WTC11 (cell line): ENCODE data around the gene GALNT6. TPM values are rescaled to one million over a fixed set of nuclear protein-coding genes. Genes with fewer than 3 reads are reported as not detected.

ENCODE experiments used
- ATAC-seq: fragments of 200-7000 bp; cut with Tn5 transposase; 2 replicates; pipeline ENCODE4 v1.10.0; 2021; ENCODE audit warnings: mild to moderate bottlenecking, moderate library complexity
- CTCF ChIA-PET: fragments of 300-600 bp; sonication (Branson Sonifier 250); formaldehyde crosslinking; loops from one replicate; lab custom pipeline; 2021; ENCODE audit warnings: antibody characterized with exemption; lab: Charles Lee
- POLR2A ChIA-PET: fragments of 350-600 bp; sonication (Branson Sonifier 250); formaldehyde crosslinking; loops from one replicate; lab custom pipeline; 2021; ENCODE audit warnings: antibody characterized with exemption; lab: Charles Lee
- DNase-seq: peaks from one replicate; pipeline ENCODE4 v3.0.0; 2021; ENCODE audit warnings: low spot score
- H3K27ac Mint-ChIP-seq: 2 replicates; pipeline ENCODE4 v1.8.0; 2021; ENCODE audit warnings: mixed read lengths
- H3K27me3 Mint-ChIP-seq: 2 replicates; pipeline ENCODE4 v1.8.0; 2021; ENCODE audit warnings: low read depth, mild to moderate bottlenecking, moderate library complexity, mixed read lengths
- H3K36me3 Mint-ChIP-seq: 2 replicates; pipeline ENCODE4 v1.8.0; 2021; ENCODE audit warnings: mixed read lengths
- H3K4me1 Mint-ChIP-seq: 2 replicates; pipeline ENCODE4 v1.8.0; 2022; ENCODE audit warnings: mixed read lengths
- H3K4me3 Mint-ChIP-seq: 2 replicates; pipeline ENCODE4 v1.8.0; 2021; ENCODE audit warnings: mild to moderate bottlenecking, moderate library complexity, mixed read lengths
- H3K9me3 Mint-ChIP-seq: 2 replicates; pipeline ENCODE4 v1.8.0; 2021; ENCODE audit warnings: mixed read lengths
- ARID4B ChIP-seq: sonication (generic); formaldehyde crosslinking; IDR thresholded peaks from 2 replicates; pipeline ENCODE4 v1.8.0; 2023; ENCODE audit warnings: missing genetic modification reagents, mild to moderate bottlenecking, borderline replicate concordance
- ATF2 ChIP-seq: sonication (generic); formaldehyde crosslinking; IDR thresholded peaks from 2 replicates; pipeline ENCODE4 v1.8.1; 2022; ENCODE audit warnings: low read depth, missing genetic modification reagents, borderline replicate concordance
- E2F1 ChIP-seq: sonication (generic); formaldehyde crosslinking; IDR thresholded peaks from 2 replicates; pipeline ENCODE4 v1.8.0; 2022; ENCODE audit warnings: mild to moderate bottlenecking, missing genetic modification reagents
- E2F4 ChIP-seq: sonication (generic); formaldehyde crosslinking; IDR thresholded peaks from 2 replicates; pipeline ENCODE4 v1.8.1; 2022; ENCODE audit warnings: low read depth, mild to moderate bottlenecking, moderate library complexity, missing genetic modification reagents, borderline replicate concordance
- FOXJ3 ChIP-seq: sonication (generic); formaldehyde crosslinking; IDR thresholded peaks from 2 replicates; pipeline ENCODE4 v1.9.0; 2021; ENCODE audit warnings: missing genetic modification reagents, mild to moderate bottlenecking, borderline replicate concordance
- JAZF1 ChIP-seq: fragments of 250-450 bp; sonication (Bioruptor Pico); IDR thresholded peaks from 2 replicates; pipeline ENCODE4 v1.9.0; 2021; ENCODE audit warnings: moderate library complexity, mild to moderate bottlenecking, inconsistent platforms
- MYBL2 ChIP-seq: sonication (generic); formaldehyde crosslinking; IDR thresholded peaks from 2 replicates; pipeline ENCODE4 v1.8.1; 2023; ENCODE audit warnings: mild to moderate bottlenecking, moderate library complexity, missing genetic modification reagents
- PRRX2 ChIP-seq: fragments of 250-450 bp; sonication (Bioruptor Pico); IDR thresholded peaks from 2 replicates; pipeline ENCODE4 v1.8.0; 2021; ENCODE audit warnings: mild to moderate bottlenecking
- SMAD3 ChIP-seq: sonication (generic); formaldehyde crosslinking; IDR thresholded peaks from 2 replicates; pipeline ENCODE4 v1.8.0; 2022; ENCODE audit warnings: missing genetic modification reagents, mild to moderate bottlenecking, borderline replicate concordance
- SMAD4 ChIP-seq: sonication (generic); formaldehyde crosslinking; IDR thresholded peaks from 2 replicates; pipeline ENCODE4 v1.8.0; 2022; ENCODE audit warnings: mild to moderate bottlenecking, missing genetic modification reagents
- TCF7 ChIP-seq: sonication (generic); formaldehyde crosslinking; IDR thresholded peaks from 2 replicates; pipeline ENCODE4 v1.8.0; 2022; ENCODE audit warnings: mild to moderate bottlenecking, low read depth, missing genetic modification reagents, moderate library complexity
- TEAD4 ChIP-seq: sonication (generic); formaldehyde crosslinking; IDR thresholded peaks from 2 replicates; pipeline ENCODE4 v1.8.0; 2022; ENCODE audit warnings: mild to moderate bottlenecking, missing genetic modification reagents
- USF2 ChIP-seq: sonication (generic); formaldehyde crosslinking; IDR thresholded peaks from 2 replicates; pipeline ENCODE4 v1.8.1; 2023; ENCODE audit warnings: mild to moderate bottlenecking, missing genetic modification reagents, moderate library complexity
- ZNF121 ChIP-seq: sonication (generic); formaldehyde crosslinking; IDR thresholded peaks from 2 replicates; pipeline ENCODE4 v1.8.0; 2023; ENCODE audit warnings: missing genetic modification reagents
- ZNF263 ChIP-seq: sonication (generic); formaldehyde crosslinking; IDR thresholded peaks from 2 replicates; pipeline ENCODE4 v1.8.1; 2022; ENCODE audit warnings: low read depth, mild to moderate bottlenecking, moderate library complexity, missing genetic modification reagents
- ZNF317 ChIP-seq: sonication (generic); formaldehyde crosslinking; IDR thresholded peaks from 2 replicates; pipeline ENCODE4 v1.8.1; 2023; ENCODE audit warnings: low read depth, mild to moderate bottlenecking, moderate library complexity, missing genetic modification reagents, borderline replicate concordance
- ZNF671 ChIP-seq: fragments of 250-450 bp; sonication (Bioruptor Pico); IDR thresholded peaks from 2 replicates; pipeline ENCODE4 v1.8.0; 2021; ENCODE audit warnings: mild to moderate bottlenecking
- total RNA-seq: library from RNA; stranded (reverse); gene quantifications from 3 replicates; pipeline ENCODE4 v1.2.3, GENCODE V29; 2021
- TF ChIP-seq, protein P1 (sequence below): sonication (generic); formaldehyde crosslinking; IDR thresholded peaks from 2 replicates; pipeline ENCODE4 v1.8.1; 2022; ENCODE audit warnings: mild to moderate bottlenecking, missing genetic modification reagents, moderate library complexity, borderline replicate concordance
- TF ChIP-seq, protein P2 (sequence below): sonication (generic); formaldehyde crosslinking; IDR thresholded peaks from 2 replicates; pipeline ENCODE4 v1.8.0; 2023; ENCODE audit warnings: mild to moderate bottlenecking, missing genetic modification reagents

GALNT6 gene
- total RNA-seq, 1 experiment from 2014 or later: 18.3 TPM

- Mint-ChIP-seq H3K4me1 (peaks cover 33% of the 10 kb centered on the region), H3K9me3 (no peaks in the 10 kb centered on the region), H3K36me3 (no peaks in the 10 kb centered on the region), H3K4me3 (no peak overlapping the region), H3K27ac (no peak overlapping the region), H3K27me3 (no peaks in the 10 kb centered on the region)
- CTCF ChIA-PET: interaction anchor here (1.3 to 2.6 kb wide), 2 partner anchors 19 to 52 kb away, joined by 4 to 14 read pairs; partner anchors contain the start of gene SMAGP
- ATAC-seq (no peak), DNase-seq (no peak)
- POLR2A ChIA-PET: no interaction called here
- TF ChIP-seq ATF2 (no peak), ZNF317 (CRISPR knock-in tag) (no peak), E2F1 (CRISPR knock-in tag) (no peak), E2F4 (CRISPR knock-in tag) (no peak), SMAD3 (CRISPR knock-in tag) (no peak)
- TF ChIP-seq, protein P1, sequence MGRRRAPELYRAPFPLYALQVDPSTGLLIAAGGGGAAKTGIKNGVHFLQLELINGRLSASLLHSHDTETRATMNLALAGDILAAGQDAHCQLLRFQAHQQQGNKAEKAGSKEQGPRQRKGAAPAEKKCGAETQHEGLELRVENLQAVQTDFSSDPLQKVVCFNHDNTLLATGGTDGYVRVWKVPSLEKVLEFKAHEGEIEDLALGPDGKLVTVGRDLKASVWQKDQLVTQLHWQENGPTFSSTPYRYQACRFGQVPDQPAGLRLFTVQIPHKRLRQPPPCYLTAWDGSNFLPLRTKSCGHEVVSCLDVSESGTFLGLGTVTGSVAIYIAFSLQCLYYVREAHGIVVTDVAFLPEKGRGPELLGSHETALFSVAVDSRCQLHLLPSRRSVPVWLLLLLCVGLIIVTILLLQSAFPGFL (CRISPR knock-in tag): no peak
These were observed 68.8 kb downstream of the GALNT6 start for GRCh38 chr12:51322452-51322851.

DNA sequence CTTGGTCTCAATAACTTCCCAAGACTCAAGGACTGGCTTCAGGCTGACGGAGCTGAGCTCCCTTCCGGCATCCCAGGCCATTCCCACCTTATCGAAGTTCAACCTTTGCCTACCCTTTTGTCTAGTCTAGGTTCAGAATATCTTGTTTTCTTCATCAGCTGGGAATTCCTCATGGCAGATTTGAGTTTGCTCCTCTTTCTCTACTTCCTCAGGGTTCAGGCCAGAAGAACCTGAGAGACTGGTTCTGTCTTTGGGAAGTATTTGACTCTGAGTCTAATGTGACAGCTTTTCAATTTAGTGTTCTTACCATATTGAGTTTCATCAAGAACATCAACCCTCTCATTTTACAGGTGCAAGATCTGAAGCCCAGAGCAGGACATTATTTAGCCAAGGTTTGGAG is 69.3 kb downstream of the GALNT6 start:
- Mint-ChIP-seq H3K4me3 (no peak overlapping the region), H3K36me3 (no peaks in the 10 kb centered on the region), H3K4me1 (peaks cover 31% of the 10 kb centered on the region), H3K27ac (no peak overlapping the region), H3K27me3 (no peaks in the 10 kb centered on the region), H3K9me3 (no peaks in the 10 kb centered on the region)
- DNase-seq (no peak), ATAC-seq (no peak)
- ChIA-PET POLR2A (interaction anchor here (0.6 kb wide), 1 partner anchor 239 kb away, joined by 3 read pairs; the partner anchor contains the start of gene CSRNP2), CTCF (interaction anchor here (0.7 to 2.6 kb wide), 3 partner anchors 20 to 566 kb away, joined by 3 to 14 read pairs (median 4); partner anchors contain the start of gene SMAGP)
- TF ChIP-seq ZNF671 (CRISPR knock-in tag) (no peak), TCF7 (CRISPR knock-in tag) (no peak), PRRX2 (CRISPR knock-in tag) (no peak), ARID4B (no peak), ZNF263 (CRISPR knock-in tag) (no peak), FOXJ3 (CRISPR knock-in tag) (no peak), TEAD4 (CRISPR knock-in tag) (no peak), JAZF1 (CRISPR knock-in tag) (no peak), MYBL2 (CRISPR knock-in tag) (no peak), ZNF121 (CRISPR knock-in tag) (no peak), USF2 (CRISPR knock-in tag) (no peak), SMAD4 (CRISPR knock-in tag) (no peak), ATF2 (no peak), ZNF317 (CRISPR knock-in tag) (no peak)
- TF ChIP-seq, protein P2, sequence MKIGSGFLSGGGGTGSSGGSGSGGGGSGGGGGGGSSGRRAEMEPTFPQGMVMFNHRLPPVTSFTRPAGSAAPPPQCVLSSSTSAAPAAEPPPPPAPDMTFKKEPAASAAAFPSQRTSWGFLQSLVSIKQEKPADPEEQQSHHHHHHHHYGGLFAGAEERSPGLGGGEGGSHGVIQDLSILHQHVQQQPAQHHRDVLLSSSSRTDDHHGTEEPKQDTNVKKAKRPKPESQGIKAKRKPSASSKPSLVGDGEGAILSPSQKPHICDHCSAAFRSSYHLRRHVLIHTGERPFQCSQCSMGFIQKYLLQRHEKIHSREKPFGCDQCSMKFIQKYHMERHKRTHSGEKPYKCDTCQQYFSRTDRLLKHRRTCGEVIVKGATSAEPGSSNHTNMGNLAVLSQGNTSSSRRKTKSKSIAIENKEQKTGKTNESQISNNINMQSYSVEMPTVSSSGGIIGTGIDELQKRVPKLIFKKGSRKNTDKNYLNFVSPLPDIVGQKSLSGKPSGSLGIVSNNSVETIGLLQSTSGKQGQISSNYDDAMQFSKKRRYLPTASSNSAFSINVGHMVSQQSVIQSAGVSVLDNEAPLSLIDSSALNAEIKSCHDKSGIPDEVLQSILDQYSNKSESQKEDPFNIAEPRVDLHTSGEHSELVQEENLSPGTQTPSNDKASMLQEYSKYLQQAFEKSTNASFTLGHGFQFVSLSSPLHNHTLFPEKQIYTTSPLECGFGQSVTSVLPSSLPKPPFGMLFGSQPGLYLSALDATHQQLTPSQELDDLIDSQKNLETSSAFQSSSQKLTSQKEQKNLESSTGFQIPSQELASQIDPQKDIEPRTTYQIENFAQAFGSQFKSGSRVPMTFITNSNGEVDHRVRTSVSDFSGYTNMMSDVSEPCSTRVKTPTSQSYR (CRISPR knock-in tag): no peak
